Measurements from ENCODE around the gene WBP1. TPM values are rescaled to one million over a fixed set of nuclear protein-coding genes. Genes with fewer than 3 reads are reported as not detected.
A peak's percentile ranks its signal among the peaks of the same experiment; 100 is the strongest.

Gene WBP1
- total RNA-seq, 4 donors from 2014 or later, result 46.2 to 81.3 (median 59.9) TPM

DNA sequence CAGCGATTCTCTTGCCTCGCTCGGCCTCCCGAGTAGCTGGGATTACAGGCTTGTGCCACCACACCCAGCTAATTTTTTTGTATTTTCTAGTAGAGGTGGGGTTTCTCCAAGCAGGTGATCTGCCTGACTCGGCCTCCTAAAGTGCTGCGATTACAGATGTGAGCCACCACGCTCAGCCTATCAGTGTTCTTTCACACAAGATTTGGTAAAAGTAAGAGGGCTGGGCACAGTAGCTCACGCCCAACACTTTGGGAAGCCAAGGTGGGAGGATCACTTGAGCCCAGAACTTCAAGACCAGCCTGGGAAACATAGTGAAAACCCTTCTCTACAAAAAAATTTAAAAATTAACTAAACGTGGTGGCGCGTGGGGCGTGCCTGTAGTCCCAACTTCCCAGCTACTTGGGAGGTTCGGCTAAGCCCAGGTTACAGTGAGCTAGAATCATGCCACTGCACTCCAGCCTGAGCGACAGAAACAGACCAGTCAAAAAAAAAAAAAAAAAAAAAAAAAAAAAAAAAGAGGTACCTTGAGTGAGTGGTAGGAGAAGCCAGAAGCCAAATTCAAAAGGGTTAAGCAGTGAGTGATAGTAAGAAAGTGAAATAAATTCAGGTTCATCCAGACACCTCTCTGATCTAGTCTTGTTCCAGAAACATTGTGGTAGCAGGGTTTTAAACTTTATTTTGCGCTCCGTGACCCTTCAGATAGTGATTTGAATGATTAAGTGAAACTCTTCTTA lies 13.3 kb downstream of the WBP1 start:
- no peak for TF ChIP-seq POLR2A (IDR thresholded peaks at IDR 0.05)
- TF ChIP-seq, protein P1, sequence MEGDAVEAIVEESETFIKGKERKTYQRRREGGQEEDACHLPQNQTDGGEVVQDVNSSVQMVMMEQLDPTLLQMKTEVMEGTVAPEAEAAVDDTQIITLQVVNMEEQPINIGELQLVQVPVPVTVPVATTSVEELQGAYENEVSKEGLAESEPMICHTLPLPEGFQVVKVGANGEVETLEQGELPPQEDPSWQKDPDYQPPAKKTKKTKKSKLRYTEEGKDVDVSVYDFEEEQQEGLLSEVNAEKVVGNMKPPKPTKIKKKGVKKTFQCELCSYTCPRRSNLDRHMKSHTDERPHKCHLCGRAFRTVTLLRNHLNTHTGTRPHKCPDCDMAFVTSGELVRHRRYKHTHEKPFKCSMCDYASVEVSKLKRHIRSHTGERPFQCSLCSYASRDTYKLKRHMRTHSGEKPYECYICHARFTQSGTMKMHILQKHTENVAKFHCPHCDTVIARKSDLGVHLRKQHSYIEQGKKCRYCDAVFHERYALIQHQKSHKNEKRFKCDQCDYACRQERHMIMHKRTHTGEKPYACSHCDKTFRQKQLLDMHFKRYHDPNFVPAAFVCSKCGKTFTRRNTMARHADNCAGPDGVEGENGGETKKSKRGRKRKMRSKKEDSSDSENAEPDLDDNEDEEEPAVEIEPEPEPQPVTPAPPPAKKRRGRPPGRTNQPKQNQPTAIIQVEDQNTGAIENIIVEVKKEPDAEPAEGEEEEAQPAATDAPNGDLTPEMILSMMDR (IDR thresholded peaks at IDR 0.05), result no peak
- H3K9me3 ChIP-seq, result no peaks in the 10 kb centered on the region
- peaks cover 2 to 20% (median 7%) of the 10 kb centered on the region in 4 donors for H3K4me1 ChIP-seq
- no peaks in the 10 kb centered on the region for H3K27me3 ChIP-seq
- DNase-seq, result no peak
- peaks cover 0 to 17% (median 0%) of the 10 kb centered on the region in 3 donors for H3K36me3 ChIP-seq
- H3K4me3 ChIP-seq, result peak overlapping the region; percentile 49 to 62 (median 60)
- H3K27ac ChIP-seq, result peak overlapping the region; percentile 79 to 92 (median 86)

- DNase-seq, result peak; percentile 96 to 98 (median 97)
- TF ChIP-seq, protein P1 (IDR thresholded peaks at IDR 0.05), result no peak
- peak; percentile 79 to 80 for TF ChIP-seq POLR2A (IDR thresholded peaks at IDR 0.05)
- peak within 1 kb of the TSS; percentile 79 to 92 (median 86) for H3K27ac ChIP-seq
- no peaks in the 10 kb centered on the region for H3K27me3 ChIP-seq
- H3K4me3 ChIP-seq, result peak within 1 kb of the TSS; percentile 49 to 62 (median 60)
- no peaks in the 10 kb centered on the region for H3K9me3 ChIP-seq
- peaks cover 0 to 24% (median 0%) of the 10 kb centered on the region in 3 donors for H3K36me3 ChIP-seq
- H3K4me1 ChIP-seq, result peaks cover 2 to 25% (median 7%) of the 10 kb centered on the region in 4 donors
These were observed 14.1 kb downstream of the WBP1 start, which contains the start of gene MRPL53 for GRCh38 chr2:74472086-74472944. Gene MRPL53 (minus strand): TSS chr2:74472680. CDS start chr2:74472660, 20 bp downstream.

GRCh38 chr2:74472945-74473258 lies 14.7 kb downstream of the WBP1 start:
- no peaks in the 10 kb centered on the region for H3K27me3 ChIP-seq
- H3K4me1 ChIP-seq, result peaks cover 2 to 29% (median 7%) of the 10 kb centered on the region in 4 donors
- TF ChIP-seq, protein P1 (IDR thresholded peaks at IDR 0.05), result no peak
- TF ChIP-seq POLR2A (IDR thresholded peaks at IDR 0.05), result no peak
- H3K4me3 ChIP-seq, result peak overlapping the region; percentile 49 to 62 (median 60)
- peak overlapping the region; percentile 79 to 92 (median 86) for H3K27ac ChIP-seq
- no peaks in the 10 kb centered on the region for H3K9me3 ChIP-seq
- no peak for DNase-seq
- peaks cover 0 to 28% (median 0%) of the 10 kb centered on the region in 3 donors for H3K36me3 ChIP-seq

- no peak overlapping the region for H3K4me3 ChIP-seq
- H3K4me1 ChIP-seq, result peaks cover 2 to 29% (median 7%) of the 10 kb centered on the region in 4 donors
- peak in 1 of 3 donors; percentile 47 for DNase-seq
- no peak for TF ChIP-seq POLR2A (IDR thresholded peaks at IDR 0.05)
- TF ChIP-seq, protein P1 (IDR thresholded peaks at IDR 0.05), result no peak
- H3K9me3 ChIP-seq, result no peaks in the 10 kb centered on the region
- peaks cover 0 to 35% (median 0%) of the 10 kb centered on the region in 3 donors for H3K36me3 ChIP-seq
- no peaks in the 10 kb centered on the region for H3K27me3 ChIP-seq
- no peak overlapping the region for H3K27ac ChIP-seq
These were observed 16.2 kb downstream of the WBP1 start for GRCh38 chr2:74474481-74474880.

GRCh38 chr2:74474899-74475298 lies 16.7 kb downstream of the WBP1 start:
- no peaks in the 10 kb centered on the region for H3K27me3 ChIP-seq
- H3K9me3 ChIP-seq, result no peaks in the 10 kb centered on the region
- H3K4me1 ChIP-seq, result peaks cover 2 to 33% (median 7%) of the 10 kb centered on the region in 4 donors
- DNase-seq, result peak in 1 of 3 donors; percentile 47
- TF ChIP-seq, protein P1 (IDR thresholded peaks at IDR 0.05), result peak in 1 of 6 experiments; percentile 23
- TF ChIP-seq POLR2A (IDR thresholded peaks at IDR 0.05), result no peak
- no peak overlapping the region for H3K4me3 ChIP-seq
- peaks cover 0 to 39% (median 0%) of the 10 kb centered on the region in 3 donors for H3K36me3 ChIP-seq
- H3K27ac ChIP-seq, result no peak overlapping the region

Data from Peyer's patch (tissue), 4 donors.